BLaER1 treated with 17β-estradiol and CSF1 and Interleukin-3, amounts not matched to agents 10 nM and 100 nM (cell line): ENCODE results near the gene PCAT7.
A peak's percentile ranks its signal among the peaks of the same experiment; 100 is the strongest.
"Not testable (repeated sequence)": the region's sequence is repeated elsewhere in the genome, so short reads cannot be mapped to it uniquely, and the experiment has no call there.

Experiments
- H3K27ac ChIP-seq, 11 experiments: shearing (Covaris generic); formaldehyde crosslinking; 2 replicates each; pipeline ENCODE4 v1.8.1; 2022
- H3K27me3 ChIP-seq, 11 experiments: shearing (Covaris generic); formaldehyde crosslinking; 2 replicates each; pipeline ENCODE4 v1.8.1; 2022
- H3K36me3 ChIP-seq, 11 experiments: shearing (Covaris generic); formaldehyde crosslinking; 2 replicates each; pipeline ENCODE4 v1.8.1; 2022
- H3K4me1 ChIP-seq, 10 experiments: shearing (Covaris generic); formaldehyde crosslinking; 2 replicates each; pipeline ENCODE4 v1.8.1; 2022
- H3K4me2 ChIP-seq, 11 experiments: shearing (Covaris generic); formaldehyde crosslinking; 2 replicates each; pipeline ENCODE4 v1.8.1; 2022
- H3K4me3 ChIP-seq, 10 experiments: shearing (Covaris generic); formaldehyde crosslinking; 2 replicates each; pipeline ENCODE4 v1.8.1; 2022
- H3K9ac ChIP-seq, 11 experiments: shearing (Covaris generic); formaldehyde crosslinking; 2 replicates each; pipeline ENCODE4 v1.8.1; 2022
- H3K9me3 ChIP-seq, 11 experiments: shearing (Covaris generic); formaldehyde crosslinking; replicated peaks in 1 of 11; 2 replicates each; pipeline ENCODE4 v1.8.1; 2022
- H4K20me1 ChIP-seq, 11 experiments: shearing (Covaris generic); formaldehyde crosslinking; 2 replicates each; pipeline ENCODE4 v1.8.1; 2022
- Cebpa-rat ChIP-seq, 11 experiments: shearing (Covaris generic); IDR thresholded peaks; 2 replicates each; pipeline ENCODE4 v1.8.1; 2022

PCAT7 gene

DNA sequence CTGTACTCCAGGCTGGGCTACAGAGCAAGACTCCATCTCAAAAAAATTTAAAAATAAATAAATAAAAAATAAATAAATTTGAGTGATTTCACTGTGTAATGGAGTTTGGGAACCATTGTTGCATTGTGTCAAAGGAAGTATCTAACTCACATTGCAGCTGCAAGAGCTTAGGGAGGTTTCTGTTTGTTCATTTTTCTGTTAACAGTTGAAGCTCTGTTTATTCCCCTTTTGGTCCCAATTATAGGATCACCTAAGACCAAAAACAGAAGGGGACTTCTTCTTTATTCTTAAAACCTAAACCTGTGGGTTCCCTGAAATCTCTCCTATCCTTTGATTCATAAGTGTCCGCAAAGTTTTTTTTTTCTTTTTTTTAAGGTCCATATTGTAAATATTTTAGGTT lies 28.6 kb upstream of the PCAT7 start:
- Histone ChIP-seq H3K4me2 (peak overlapping the region in 5 of 11 experiments; percentile 12 to 44 (median 28); a peak in 5 of 22 replicates), H3K4me1 (peaks cover 0 to 17% (median 4%) of the 10 kb centered on the region in 10 experiments; a peak in 10 of 20 replicates), H3K9ac (no peak overlapping the region), H4K20me1 (no peaks in the 10 kb centered on the region), H3K9me3 (no peaks in the 10 kb centered on the region), H3K36me3 (no peaks in the 10 kb centered on the region), H3K27me3 (no peaks in the 10 kb centered on the region), H3K4me3 (no peak overlapping the region), H3K27ac (no peak overlapping the region)
- no peak for TF ChIP-seq Cebpa-rat (IDR thresholded peaks at IDR 0.05)

GRCh38 chr9:94526951-94527350 lies 27.9 kb upstream of the PCAT7 start:
- Histone ChIP-seq H3K36me3 (no peaks in the 10 kb centered on the region), H3K9ac (no peak overlapping the region), H3K27me3 (no peaks in the 10 kb centered on the region), H4K20me1 (no peaks in the 10 kb centered on the region), H3K4me2 (peak overlapping the region in 3 of 11 experiments; percentile 3 to 12 (median 6); a peak in 4 of 22 replicates), H3K4me1 (peaks cover 0 to 17% (median 4%) of the 10 kb centered on the region in 10 experiments; a peak in 10 of 20 replicates), H3K4me3 (no peak overlapping the region), H3K9me3 (no peaks in the 10 kb centered on the region), H3K27ac (no peak overlapping the region)
- TF ChIP-seq Cebpa-rat (IDR thresholded peaks at IDR 0.05) = no peak

DNA sequence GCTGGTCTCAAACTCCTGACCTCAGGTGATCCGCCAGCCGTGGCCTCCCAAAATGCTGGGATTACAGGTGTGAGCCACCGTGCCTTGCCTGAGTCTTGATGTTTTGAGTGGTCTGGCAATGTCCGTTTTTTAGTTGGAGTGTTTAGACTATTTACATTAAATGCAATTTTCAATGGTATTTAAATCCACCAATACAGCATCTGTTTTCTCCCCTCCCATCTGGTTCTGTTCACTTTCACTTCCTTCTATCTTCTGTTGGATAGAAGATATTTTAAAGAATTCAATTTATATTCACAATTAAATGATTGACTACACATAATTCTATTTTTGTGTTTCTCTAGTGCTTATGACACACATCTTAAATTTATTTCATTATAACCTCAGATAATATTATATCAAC lies 26.0 kb upstream of the PCAT7 start:
- H4K20me1 ChIP-seq = no peaks in the 10 kb centered on the region
- H3K4me1 ChIP-seq = peaks cover 0 to 17% (median 4%) of the 10 kb centered on the region in 10 experiments; a peak in 10 of 20 replicates
- no peaks in the 10 kb centered on the region for H3K36me3 ChIP-seq
- no peak overlapping the region for H3K4me3 ChIP-seq
- H3K9me3 ChIP-seq = no peaks in the 10 kb centered on the region
- no peak for TF ChIP-seq Cebpa-rat (IDR thresholded peaks at IDR 0.05)
- H3K27me3 ChIP-seq = no peaks in the 10 kb centered on the region
- H3K9ac ChIP-seq = no peak overlapping the region
- no peak overlapping the region for H3K27ac ChIP-seq
- H3K4me2 ChIP-seq = no peak overlapping the region

GRCh38 chr9:94533155-94533554 lies 21.7 kb upstream of the PCAT7 start:
- no peaks in the 10 kb centered on the region for H4K20me1 ChIP-seq
- H3K9ac ChIP-seq = no peak overlapping the region
- H3K36me3 ChIP-seq = no peaks in the 10 kb centered on the region
- no peak overlapping the region for H3K4me3 ChIP-seq
- no peak for TF ChIP-seq Cebpa-rat (IDR thresholded peaks at IDR 0.05)
- H3K4me1 ChIP-seq = no peaks in the 10 kb centered on the region
- H3K4me2 ChIP-seq = no peak overlapping the region
- no peaks in the 10 kb centered on the region for H3K27me3 ChIP-seq
- H3K27ac ChIP-seq = no peak overlapping the region
- no peaks in the 10 kb centered on the region for H3K9me3 ChIP-seq

- H3K4me3 ChIP-seq = no peak overlapping the region
- H4K20me1 ChIP-seq = no peaks in the 10 kb centered on the region
- no peaks in the 10 kb centered on the region for H3K27me3 ChIP-seq
- TF ChIP-seq Cebpa-rat (IDR thresholded peaks at IDR 0.05) = no peak
- H3K9me3 ChIP-seq = no peaks in the 10 kb centered on the region
- no peak overlapping the region for H3K4me2 ChIP-seq
- H3K9ac ChIP-seq = no peak overlapping the region
- no peak overlapping the region for H3K27ac ChIP-seq
- H3K4me1 ChIP-seq = no peaks in the 10 kb centered on the region
- H3K36me3 ChIP-seq = no peaks in the 10 kb centered on the region
These were observed 21.3 kb upstream of the PCAT7 start for GRCh38 chr9:94533601-94534000.

GRCh38 chr9:94534901-94535300 lies 20.0 kb upstream of the PCAT7 start:
- no peak overlapping the region for H3K27ac ChIP-seq
- no peaks in the 10 kb centered on the region for H3K4me1 ChIP-seq
- no peak overlapping the region for H3K9ac ChIP-seq
- no peaks in the 10 kb centered on the region for H3K9me3 ChIP-seq
- no peak overlapping the region for H3K4me2 ChIP-seq
- H3K4me3 ChIP-seq = no peak overlapping the region
- no peaks in the 10 kb centered on the region for H3K36me3 ChIP-seq
- no peaks in the 10 kb centered on the region for H4K20me1 ChIP-seq
- no peaks in the 10 kb centered on the region for H3K27me3 ChIP-seq
- TF ChIP-seq Cebpa-rat (IDR thresholded peaks at IDR 0.05) = no peak

GRCh38 chr9:94538908-94539307 lies 16.0 kb upstream of the PCAT7 start:
- Histone ChIP-seq H3K4me3 (no peak overlapping the region), H3K9ac (no peak overlapping the region), H3K9me3 (no peaks in the 10 kb centered on the region), H3K4me2 (no peak overlapping the region), H3K4me1 (no peaks in the 10 kb centered on the region), H4K20me1 (no peaks in the 10 kb centered on the region), H3K27me3 (no peaks in the 10 kb centered on the region), H3K27ac (no peak overlapping the region), H3K36me3 (no peaks in the 10 kb centered on the region)
- no peak for TF ChIP-seq Cebpa-rat (IDR thresholded peaks at IDR 0.05)

DNA sequence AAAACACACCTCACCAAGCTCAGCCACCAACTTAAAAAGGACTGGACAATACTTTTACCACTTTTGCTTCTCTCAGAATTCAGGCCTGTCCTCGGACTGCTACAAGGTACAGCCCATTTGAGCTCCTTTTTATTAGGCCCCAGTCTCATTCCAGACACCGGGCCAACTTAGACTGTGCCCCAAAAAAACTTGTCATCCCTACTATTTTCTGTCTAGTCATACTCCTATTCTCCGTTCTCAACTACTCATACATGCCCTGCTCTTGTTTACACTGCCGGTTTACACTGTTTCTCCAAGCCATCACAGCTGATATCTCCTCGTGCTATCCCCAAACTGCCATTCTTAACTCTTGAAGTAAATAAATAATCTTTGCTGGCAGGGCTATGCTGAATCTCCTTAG lies 10.5 kb upstream of the PCAT7 start:
- not testable (repeated sequence) for H3K9me3 ChIP-seq, H3K27me3 ChIP-seq, H3K4me2 ChIP-seq, H3K4me1 ChIP-seq, H3K36me3 ChIP-seq, H3K27ac ChIP-seq, H4K20me1 ChIP-seq, H3K4me3 ChIP-seq, H3K9ac ChIP-seq

DNA sequence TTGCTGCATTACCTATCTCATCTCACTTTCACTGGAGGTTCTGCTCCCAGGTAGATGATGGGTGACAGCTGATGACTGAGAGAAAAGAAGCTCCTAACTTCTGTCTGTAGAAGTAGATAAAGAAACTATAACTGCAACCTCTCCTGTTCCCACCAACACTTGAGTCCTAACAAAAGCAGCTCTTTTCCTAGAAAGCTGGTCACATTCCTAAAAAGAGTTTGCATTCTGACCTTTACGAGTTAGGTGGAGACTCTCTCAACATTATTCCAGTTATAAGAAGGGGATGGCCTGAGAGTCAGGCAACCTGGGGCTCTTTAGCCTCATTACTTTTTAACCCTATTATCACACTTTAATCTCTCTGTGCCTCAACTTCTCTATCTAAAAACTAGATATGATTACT lies 8.9 kb upstream of the PCAT7 start:
- no peak overlapping the region for H3K27ac ChIP-seq
- H3K27me3 ChIP-seq = no peaks in the 10 kb centered on the region
- TF ChIP-seq Cebpa-rat (IDR thresholded peaks at IDR 0.05) = no peak
- peaks cover 0 to 8% (median 0%) of the 10 kb centered on the region in 11 experiments; a peak in 2 of 22 replicates for H3K9me3 ChIP-seq
- no peaks in the 10 kb centered on the region for H4K20me1 ChIP-seq
- no peaks in the 10 kb centered on the region for H3K36me3 ChIP-seq
- no peak overlapping the region for H3K4me2 ChIP-seq
- H3K9ac ChIP-seq = no peak overlapping the region
- no peaks in the 10 kb centered on the region for H3K4me1 ChIP-seq
- H3K4me3 ChIP-seq = no peak overlapping the region

DNA sequence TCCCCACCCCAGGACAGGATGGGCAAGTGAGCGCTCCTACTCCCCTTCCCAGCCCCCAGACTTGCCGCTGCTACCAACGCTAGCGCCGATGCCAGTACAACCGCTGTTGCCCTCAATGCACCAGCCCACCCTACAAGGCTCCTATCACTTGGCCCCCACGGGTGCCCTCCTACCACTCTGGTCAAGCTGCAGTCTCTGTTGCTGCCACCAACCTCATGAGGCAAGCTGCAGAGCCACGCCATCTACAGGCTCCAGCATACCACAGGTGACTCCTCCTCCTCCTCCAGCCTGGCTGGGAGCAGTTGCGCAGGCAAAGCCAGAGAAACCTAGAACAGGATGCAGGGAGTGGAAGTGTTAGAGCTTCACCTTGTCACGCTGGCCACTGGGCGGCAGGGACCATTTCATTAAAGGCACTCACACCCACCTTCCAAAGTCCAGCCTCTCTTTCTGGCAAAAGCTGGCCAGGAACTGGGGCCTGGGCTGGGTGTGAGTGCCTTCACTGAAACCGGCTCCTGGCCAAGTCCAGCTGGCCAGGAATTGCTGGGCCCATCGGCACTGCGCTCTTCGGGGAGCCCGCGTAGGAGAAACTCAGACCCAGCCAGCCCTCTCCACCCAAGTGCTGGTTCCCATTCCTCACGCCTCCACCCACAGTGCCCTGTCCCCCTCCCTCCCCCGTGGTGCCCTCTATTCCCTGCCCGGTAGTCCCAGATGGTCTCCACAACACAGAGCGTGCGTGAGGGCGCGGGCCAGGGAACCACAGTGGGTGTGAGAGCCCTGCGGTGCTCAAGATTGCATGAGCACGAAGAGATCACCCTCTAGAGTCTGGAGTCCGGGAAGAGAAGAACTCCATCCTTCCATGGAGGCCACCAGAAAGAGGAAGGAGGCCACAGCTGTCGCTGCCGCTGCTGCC lies 1.6 kb upstream of the PCAT7 start:
- peaks cover 0 to 7% (median 0%) of the 10 kb centered on the region in 10 experiments; a peak in 3 of 20 replicates for H3K4me1 ChIP-seq
- H3K27me3 ChIP-seq = no peaks in the 10 kb centered on the region
- no peak overlapping the region for H3K4me2 ChIP-seq
- H3K9ac ChIP-seq = no peak overlapping the region
- no peaks in the 10 kb centered on the region for H3K36me3 ChIP-seq
- H4K20me1 ChIP-seq = no peaks in the 10 kb centered on the region
- no peak overlapping the region for H3K4me3 ChIP-seq
- peaks cover 0 to 8% (median 0%) of the 10 kb centered on the region in 11 experiments; a peak in 2 of 22 replicates for H3K9me3 ChIP-seq
- no peak overlapping the region for H3K27ac ChIP-seq
- no peak for TF ChIP-seq Cebpa-rat (IDR thresholded peaks at IDR 0.05)
